GM12873 (cell line): Measurements from ENCODE around the gene CBLN3.

Source experiments
- CTCF ChIP-seq: IDR thresholded peaks from 2 replicates; pipeline ENCODE4 v1.5.1; 2012; ENCODE audit warnings: low read depth, mild to moderate bottlenecking, moderate library complexity, low read length, control low read depth; ENCODE audit not compliant: insufficient read depth; ENCODE audit errors: missing control alignments

Gene CBLN3

DNA sequence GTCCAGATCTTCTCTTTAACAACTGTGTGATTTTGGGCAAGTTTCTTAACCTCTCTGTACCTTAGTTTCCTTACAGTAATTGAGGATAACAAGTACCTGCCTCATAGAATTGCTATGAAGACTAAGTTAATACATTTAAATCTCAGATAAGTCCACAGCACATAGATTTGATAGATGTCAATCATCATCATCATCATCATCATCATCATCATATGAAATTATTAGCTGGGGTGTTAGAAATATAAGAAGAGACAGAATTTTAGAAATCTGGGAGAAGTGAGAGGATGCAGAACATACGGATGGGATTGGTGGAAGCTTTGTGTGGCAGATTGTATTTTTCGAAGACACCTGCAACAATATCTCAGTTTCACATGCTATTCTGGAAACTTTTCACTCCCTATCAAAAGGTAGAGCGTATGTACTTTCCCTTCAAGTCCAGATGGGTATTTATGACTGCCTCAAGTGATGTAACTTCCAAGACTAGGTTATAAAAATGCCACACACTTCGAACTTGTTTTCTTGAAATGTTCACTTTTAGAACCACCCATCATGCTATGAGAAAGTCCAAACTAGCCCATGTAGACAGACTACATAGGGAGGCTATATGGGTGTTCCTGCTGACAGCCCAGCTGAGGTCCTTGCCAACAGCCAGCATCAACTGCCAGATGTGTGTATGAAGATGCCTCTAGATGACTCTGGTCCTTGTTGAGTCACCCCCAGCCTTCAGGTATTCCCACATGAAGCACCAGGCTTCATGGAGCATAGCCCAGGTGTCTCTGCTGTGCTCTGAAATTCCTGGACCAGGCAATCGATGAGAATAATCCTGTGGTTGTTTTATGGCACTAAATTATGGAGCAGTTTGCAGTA lies 33.8 kb upstream of the CBLN3 start:
- no peak for TF ChIP-seq CTCF

DNA sequence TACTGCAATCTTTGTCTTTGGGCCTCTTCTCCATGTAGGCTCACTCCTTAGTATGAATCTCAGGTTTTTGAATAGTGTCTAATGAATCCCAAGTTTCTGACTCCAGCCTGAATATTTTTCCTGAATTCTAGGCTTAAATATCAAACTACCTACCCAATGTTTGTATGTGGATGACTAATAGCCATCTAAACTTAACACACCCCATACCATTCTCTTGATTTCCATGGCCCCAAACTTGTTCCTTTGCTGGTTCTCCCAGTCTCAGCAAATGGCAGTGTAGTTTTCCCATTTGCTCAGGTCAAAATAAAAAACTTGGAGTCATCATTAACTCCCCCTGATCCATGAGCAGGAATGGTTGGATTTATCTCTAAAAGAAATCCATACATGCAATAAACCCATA lies 31.9 kb upstream of the CBLN3 start:
- no peak for TF ChIP-seq CTCF

GRCh38 chr14:24459331-24459730 lies 29.9 kb upstream of the CBLN3 start:
- TF ChIP-seq CTCF, result no peak

GRCh38 chr14:24458736-24459135 lies 29.3 kb upstream of the CBLN3 start:
- no peak for TF ChIP-seq CTCF

DNA sequence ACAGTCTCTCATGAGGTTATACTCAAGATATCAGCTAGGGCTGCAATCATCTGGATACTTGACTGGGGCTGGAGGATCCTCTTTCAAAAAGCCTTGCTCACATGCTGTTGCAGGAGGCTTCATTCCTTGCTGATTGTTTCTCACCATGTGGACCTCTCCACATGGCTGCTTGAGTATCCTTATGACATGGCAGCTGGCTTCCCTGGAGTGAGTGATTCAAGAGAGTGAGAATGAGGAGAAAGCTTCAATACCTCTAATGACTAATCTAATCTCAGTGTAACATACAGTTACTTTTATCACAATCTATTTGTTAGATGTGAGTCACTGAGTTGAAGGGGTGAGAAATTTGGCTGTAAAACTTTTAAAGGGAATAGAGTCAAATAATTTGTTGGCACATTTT lies 27.5 kb upstream of the CBLN3 start:
- no peak for TF ChIP-seq CTCF

GRCh38 chr14:24443053-24443665 lies 13.7 kb upstream of the CBLN3 start:
- TF ChIP-seq CTCF, result no peak

- TF ChIP-seq CTCF, result no peak
Measured at GRCh38 chr14:24442240-24443052, 13.0 kb upstream of the CBLN3 start, which contains the start of gene SDR39U1. Gene SDR39U1 (minus strand): TSS chr14:24442776. CDS start chr14:24442769, 7 bp downstream.
